Stimulated activated naive CD8-positive, alpha-beta T cell treated with anti-CD3 and anti-CD28 coated beads, Interleukin-15, Interleukin-2, amounts not matched to agents 100 U/mL and 50 U/mL, for 24 hours (primary cell): Measurements from ENCODE around the gene NLRC5.
"Not testable (repeated sequence)": the region's sequence is repeated elsewhere in the genome, so short reads cannot be mapped to it uniquely, and the experiment has no call there.

Experiments used
- ATAC-seq: fragments of 150-1000 bp; cut with Tn5 transposase; one replicate; pipeline ENCODE4 v1.10.0; 2021
- DNase-seq: peaks from one replicate; pipeline ENCODE4 v3.0.0; 2021

Gene NLRC5

GRCh38 chr16:57001026-57001679 is 11.8 kb downstream of the NLRC5 start:
- no peak for ATAC-seq
- no peak for DNase-seq

DNA sequence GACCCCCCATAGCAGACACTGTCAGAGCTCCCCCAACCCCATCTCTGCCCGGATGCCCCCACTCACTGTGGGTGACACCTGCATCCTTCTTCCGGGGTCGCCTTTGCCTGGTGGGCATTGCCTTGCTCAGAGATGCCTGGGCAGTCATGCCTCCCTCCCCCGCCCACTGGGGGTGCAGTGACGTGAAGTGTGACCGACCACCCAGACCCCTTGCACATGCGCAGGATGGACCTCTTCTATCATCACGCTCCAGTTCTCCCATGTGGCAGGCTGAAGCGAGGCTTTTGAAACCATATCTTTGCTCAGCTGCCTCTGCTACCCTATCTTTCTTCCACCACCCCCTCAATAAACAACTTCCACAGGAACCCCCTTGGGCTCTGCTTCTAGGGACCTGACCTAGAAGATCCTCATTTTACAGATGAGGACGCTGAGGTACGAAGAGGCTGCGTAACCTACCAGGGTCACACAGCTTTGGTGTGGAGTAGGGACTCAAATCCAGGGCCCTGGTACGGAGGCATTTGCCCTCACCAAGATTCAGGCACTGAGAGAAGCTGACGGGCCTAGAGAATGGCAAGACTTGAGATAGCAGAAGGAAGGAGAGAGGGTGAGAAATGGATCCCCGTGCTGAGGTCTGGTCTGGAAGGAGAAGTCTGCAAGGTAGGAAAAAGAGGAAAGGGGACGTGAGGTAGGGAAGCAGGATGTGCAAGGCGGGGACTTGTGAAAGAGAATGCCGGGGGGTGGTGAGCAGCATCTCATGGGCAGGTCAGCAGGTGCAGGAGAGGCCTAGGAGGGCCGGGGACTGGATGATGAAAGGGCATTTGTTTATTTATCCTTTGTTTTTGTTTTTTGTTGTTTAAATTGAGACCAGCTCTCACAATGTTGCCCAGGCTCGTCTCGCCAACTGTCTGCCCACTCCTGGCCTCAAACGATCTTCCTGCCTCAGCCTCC is 14.4 kb downstream of the NLRC5 start:
- ATAC-seq: no peak
- DNase-seq: no peak

DNA sequence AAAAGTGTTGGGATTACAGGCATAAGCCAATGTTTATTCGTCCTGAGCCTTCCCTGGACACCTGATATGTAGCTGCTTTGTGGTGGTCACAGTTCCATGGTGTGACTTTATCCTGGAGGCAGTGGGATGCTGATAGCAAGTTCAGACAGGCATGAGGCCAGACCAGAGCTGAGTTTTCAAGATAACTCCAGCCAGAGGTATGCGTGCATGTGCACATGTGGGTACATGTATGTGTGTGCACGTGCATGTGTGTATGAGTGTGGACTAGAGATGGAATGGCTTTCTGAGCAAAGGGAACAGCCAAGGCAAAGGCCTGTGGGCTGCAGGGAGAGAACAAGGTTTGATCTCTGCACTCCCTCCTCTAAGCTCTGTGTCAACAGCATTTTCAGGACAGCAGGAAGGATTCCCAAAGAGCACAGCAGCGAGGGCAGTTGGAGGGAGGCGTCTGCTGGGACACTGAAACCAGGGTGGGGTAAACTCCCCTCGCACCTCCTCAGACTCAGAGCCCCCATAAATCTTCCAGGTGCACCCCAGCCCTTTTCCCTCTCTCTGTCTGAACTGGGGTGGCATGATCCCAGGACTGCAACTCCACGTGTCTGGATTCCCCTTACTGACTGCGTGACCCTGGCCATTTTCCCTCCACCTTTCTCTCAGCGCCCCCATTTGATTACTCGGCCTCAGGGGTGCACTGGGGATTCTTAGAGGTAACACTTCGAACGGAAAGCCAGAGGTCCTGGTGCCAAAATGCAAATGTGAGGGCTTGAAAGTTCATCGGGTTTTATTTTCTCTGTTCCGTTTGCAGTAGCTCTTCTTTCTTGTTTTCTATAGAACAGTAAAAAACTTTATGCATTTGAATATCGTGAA is 15.3 kb downstream of the NLRC5 start:
- DNase-seq (no peak), ATAC-seq (no peak)

DNA sequence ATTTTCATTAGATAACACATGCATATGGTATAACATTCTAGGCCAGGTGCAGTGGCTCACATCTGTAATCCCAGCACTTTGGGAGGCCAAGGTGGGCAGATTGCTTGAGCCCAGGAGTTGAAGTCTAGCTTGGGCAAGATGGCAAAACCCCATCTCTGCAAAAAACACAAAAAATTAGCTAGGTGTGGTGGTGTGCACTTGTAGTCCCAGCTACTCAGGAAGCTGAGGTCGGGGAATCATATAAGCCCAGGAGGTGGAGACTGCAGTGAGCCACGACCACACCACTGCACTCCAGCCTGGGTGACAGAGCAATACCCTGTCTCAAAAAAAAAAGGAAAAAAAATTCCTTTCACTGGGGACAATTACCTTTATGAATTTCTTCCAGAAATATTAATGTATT is 16.2 kb downstream of the NLRC5 start:
- ATAC-seq, DNase-seq: not testable (repeated sequence)

- no peak for ATAC-seq
- no peak for DNase-seq
Observed at GRCh38 chr16:57007050-57007449, 17.7 kb downstream of the NLRC5 start.

GRCh38 chr16:57007530-57007929 is 18.2 kb downstream of the NLRC5 start:
- no peak for DNase-seq
- peak; percentile 22 for ATAC-seq

DNA sequence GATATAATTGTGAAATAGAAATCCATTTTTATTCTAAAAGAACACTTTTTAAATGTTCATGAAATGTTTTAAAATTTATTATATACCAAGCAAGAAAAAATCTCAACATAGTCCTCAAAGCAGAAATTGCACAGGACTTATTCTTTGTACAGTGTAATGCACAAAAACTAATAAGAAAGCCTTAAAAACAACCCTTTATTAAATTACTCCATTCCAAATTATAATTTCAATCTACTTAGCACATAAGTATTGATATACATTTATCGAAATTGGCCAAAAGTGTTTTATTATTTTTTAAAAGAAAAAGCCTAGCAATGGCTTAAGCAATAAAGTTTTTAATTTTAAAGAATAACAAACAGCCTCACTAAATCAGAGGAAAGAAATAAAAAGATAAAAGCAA is 19.1 kb downstream of the NLRC5 start:
- ATAC-seq: no peak
- no peak for DNase-seq

DNA sequence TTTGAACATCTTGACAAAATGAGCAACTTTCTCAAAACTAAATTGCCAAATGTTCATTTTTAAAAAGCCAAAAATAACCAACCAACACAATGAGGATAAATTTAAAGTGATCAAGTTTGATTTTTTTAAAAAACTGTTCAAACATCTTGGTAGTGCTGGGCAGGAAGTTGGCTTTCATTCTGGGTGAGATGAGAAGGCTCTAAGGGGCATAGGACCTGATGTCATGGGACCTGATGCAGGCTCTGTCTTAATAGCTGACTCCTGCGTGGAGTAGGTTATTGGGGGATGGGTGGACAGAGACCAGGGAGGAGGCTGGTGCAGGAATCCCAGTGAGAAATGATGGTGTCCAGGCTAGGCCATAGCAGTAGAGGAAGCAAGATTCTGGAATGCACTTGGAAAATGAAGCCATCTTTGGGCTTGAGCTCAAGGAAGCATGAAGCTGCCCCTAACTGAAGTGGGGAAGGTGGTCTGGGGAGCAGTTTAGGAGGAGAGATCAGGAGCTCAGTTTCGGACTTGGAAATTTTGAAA is 20.4 kb downstream of the NLRC5 start:
- ATAC-seq (peak; percentile 29), DNase-seq (no peak)

DNA sequence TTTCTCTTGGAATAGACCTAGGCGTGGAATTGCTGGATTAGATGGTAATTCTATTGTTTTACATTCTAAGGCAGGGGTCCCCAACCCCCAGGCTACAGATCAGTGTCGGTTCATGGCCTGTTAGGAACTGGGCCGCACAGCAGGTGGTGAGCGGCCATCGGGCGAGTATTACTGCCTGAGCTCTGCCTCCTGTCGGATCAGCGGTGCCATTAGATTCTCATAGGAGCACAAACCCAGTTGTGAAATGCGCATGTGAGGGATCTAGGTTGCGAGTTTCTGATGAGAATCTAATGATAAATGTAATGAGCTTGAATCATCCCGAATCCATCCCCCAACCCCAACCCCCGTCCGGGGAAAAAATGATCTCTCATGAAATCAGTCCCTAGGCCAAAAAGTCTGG is 23.0 kb downstream of the NLRC5 start:
- DNase-seq: no peak

DNA sequence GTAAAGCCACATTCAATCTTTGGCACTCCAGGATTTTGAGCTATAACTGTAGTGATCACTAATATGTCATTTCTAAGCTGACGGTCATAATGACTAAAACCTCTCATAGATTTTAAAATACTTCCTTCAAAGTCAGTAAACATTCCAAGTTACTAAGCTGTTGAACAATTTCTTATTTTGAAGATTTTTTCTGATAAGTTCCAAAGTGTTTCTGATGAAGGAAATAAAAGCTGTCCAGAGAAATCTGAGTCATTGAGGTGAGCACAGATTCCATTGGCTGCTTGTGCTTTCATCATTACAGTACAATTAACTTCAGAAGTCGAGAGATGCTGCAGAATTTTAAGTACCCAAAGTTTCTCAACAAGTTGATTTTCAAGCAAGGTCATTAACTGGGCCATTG is 23.9 kb downstream of the NLRC5 start:
- no peak for ATAC-seq
- no peak for DNase-seq

More for the DNA sequence above, 23.0 kb downstream of the NLRC5 start:
- no peak for ATAC-seq

DNA sequence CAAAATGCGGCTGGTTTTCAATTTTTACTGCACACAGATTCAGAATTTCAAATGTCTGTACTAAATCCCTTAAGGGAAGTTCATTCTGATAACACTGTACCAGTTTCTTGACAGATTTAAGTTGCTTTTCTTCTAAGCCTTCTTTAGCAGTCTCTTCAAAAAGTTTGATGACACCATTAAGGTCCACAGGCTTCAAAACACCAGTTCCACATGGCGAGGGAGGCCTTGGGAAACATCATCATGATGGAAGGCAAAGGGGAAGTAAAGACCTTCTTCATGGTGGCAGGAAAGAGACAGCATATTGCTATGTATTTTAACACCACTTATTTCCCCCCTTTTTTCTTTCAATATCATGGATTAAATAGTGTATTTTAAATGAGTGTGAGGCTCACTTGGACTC is 24.5 kb downstream of the NLRC5 start:
- ATAC-seq (no peak), DNase-seq (no peak)

DNA sequence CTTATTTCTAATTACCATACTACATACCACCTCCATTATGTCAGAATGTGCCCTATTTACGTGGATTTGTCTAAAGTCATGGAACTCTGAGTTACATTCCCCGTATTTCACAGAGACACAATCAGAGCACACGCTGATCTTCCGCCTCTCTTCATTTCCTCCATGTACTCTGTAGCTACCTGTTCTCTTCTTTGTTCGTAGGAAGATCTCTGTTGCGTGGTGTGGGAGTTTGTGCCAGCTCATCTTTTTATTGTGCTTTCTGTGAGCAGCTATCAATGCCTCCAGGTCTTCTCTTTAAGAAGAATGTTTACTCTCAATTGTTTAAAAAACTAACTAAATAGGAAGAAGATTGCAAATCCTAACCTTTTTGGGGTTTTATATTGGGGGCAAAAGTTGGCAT is 26.9 kb downstream of the NLRC5 start:
- ATAC-seq: no peak
- DNase-seq: no peak

DNA sequence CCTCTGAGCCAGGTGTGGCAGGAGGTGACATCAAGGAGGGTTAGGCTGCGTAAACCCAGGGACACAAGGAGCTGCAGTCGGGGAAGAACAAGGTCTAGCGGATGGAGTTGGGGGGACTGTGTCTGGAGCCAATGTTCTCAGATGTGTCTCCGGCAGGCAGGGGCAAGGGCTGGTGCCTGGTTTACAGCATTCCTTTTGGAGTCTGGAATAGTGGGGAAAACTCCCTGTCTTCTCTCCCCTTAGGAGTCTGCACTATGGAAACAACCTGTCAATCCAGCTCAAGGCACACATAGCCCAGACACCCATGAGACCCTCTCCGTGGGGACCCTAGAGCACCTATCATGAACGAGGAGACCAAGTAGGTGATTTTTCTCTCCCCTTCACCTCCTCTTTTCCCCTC is 27.5 kb downstream of the NLRC5 start:
- DNase-seq (no peak), ATAC-seq (no peak)

GRCh38 chr16:57017251-57017650 is 27.9 kb downstream of the NLRC5 start:
- ATAC-seq: no peak
- DNase-seq: no peak

DNA sequence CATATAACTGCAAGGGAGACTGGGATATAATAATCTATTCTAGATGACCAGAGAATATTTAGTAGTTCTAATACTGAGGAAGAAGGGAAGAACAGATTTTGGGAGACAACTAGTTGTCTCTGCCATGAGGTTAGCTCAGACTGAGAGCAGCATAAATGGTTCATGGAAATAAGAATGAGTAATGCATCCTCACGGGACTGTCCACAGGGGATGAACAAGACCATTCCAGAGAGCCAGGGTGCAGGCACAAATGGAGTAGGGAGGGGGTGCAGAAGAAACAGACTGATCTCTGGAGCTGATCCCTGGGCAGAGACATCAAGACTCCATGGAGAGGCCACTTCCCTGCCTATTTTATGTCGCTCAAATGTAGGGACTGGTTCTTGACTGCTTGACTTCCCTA is 30.4 kb downstream of the NLRC5 start:
- ATAC-seq: no peak
- no peak for DNase-seq

- ATAC-seq: no peak
- DNase-seq: no peak
Observed at GRCh38 chr16:57020651-57021050, 31.3 kb downstream of the NLRC5 start.

- ATAC-seq (no peak), DNase-seq (no peak)
Observed at GRCh38 chr16:57021757-57022156, 32.4 kb downstream of the NLRC5 start.

DNA sequence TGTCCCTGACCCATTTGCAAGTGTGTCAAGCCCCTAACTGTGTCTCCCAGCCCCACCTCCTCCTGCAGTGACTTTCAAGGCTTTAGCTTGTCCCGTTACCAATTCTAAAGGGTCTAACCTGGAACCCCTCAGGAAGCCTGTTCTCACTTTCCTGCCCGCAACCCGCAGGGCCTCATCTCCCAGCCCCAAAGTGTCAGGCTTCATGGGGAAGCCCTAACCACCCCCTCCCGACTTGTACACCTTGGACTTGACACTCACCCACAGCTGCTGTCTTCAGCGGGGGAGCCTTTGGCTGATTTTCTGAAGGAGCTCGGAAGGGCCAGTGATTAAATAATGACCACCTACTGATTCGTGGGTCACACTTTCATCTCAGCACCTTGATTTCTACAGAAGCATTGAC is 33.1 kb downstream of the NLRC5 start:
- peak; percentile 29 for ATAC-seq
- DNase-seq: no peak

DNA sequence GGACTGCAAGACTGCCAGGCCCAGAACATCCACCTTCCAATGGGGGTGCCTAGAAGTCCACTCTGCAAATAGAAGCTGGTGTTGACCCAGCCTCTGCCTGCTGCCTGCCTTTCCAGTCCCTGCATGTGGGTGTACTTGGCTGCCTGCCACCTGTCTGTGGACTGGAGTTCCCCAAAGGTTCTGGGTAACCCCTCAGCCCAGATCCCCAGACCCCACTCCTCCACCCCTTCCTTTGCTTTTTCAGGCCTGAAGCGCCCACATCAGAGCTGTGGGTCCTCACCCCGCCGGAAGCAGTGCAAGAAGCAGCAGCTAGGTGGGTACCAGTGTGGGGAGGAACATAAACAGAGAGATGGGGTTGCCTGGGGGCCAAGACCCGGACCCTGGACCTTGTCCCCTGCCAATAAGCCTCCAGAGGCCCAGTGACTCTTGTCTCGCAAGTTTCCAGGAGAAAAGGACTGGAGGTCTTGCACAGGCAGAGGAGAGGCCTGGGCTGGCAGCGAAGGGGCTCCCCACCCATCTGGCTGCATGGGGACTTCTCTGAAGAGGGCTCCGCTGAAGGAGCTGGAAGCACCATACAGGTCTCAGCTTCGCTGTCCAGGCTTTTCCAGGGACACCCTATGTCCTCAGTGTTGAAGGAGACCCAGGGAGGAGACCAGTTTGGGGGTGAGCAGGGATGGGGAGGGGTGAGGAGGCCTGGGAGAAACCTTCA is 34.3 kb downstream of the NLRC5 start:
- ATAC-seq (peak; percentile 71), DNase-seq (peak; percentile 85)

DNA sequence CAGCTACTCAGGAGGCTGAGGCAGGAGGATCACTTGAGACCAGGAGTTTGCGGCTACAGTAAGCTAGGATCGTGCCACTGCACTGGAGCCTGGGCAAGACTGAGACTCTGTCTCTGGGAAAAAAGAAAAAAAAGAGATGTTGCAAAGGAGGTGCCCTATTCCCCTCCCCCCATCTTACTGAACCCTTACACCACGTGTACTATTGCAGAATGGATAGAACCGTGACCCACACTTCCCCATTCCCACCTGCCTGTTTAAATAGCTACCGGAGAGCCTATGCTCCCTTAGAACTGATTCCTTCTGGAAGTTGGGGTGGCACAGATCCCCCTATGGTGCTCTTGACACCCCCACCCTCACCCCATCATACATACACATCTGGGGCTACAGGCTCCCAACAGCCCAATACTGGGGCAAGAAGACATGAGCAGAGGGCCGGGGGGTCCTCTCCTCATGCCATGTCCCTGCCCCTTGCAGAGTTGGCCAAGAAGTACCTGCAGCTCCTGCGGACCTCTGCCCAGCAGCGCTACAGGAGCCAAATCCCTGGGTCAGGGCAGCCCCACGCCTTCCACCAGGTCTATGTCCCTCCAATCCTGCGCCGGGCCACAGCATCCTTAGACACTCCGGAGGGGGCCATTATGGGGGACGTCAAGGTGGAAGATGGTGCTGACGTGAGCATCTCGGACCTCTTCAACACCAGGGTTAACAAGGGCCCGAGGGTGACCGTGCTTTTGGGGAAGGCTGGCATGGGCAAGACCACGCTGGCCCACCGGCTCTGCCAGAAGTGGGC is 35.7 kb downstream of the NLRC5 start:
- DNase-seq: no peak
- ATAC-seq: no peak
